HG03108 (cell line): ENCODE measurements around the gene KCNT1.
"Not testable (repeated sequence)": the region's sequence is repeated elsewhere in the genome, so short reads cannot be mapped to it uniquely, and the experiment has no call there.

Source experiments
- ATAC-seq: cut with Tn5 transposase; IDR thresholded peaks from one replicate; pipeline ENCODE4 v1.9.1; 2021; ENCODE audit warnings: moderate library complexity; ENCODE audit not compliant: unreplicated experiment

The KCNT1 gene

DNA sequence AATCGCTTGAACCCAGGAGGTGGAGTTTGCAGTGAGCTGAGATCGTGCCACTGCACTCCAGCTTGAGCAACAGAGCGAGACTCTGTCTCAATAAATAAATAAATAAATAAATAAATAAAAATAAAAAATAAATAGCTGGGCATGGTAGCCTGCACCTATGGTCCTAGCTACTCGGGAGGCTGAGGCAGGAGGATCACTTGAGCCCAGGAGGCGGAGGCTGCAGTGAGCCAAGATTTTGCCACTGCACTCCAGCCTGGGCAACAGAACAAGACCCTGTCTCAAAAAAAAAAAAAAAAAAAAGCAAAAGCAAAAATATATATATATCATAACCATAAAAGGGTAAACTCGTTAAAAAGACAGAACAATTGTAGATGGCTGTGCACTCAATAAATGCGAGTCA lies 29.2 kb upstream of the KCNT1 start:
- not testable (repeated sequence) for ATAC-seq

DNA sequence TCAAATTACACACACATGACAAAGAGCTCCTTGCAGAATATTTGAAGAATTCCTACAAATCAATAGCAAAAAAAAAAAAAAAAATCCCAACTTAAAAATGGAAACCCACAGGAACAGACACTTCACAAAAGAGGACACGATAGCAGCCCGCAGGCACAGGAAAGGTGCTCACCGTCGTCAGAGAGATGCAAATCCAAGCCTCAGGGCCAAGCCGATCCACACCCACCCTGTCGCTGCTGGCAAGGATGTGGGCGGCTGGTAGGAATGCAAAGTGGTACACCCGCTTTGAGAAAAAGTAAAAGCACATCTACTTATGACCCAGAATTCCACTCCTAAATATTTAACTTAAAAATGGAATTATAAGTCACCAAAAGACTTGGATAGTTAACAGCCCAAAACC lies 28.0 kb upstream of the KCNT1 start:
- no peak for ATAC-seq

DNA sequence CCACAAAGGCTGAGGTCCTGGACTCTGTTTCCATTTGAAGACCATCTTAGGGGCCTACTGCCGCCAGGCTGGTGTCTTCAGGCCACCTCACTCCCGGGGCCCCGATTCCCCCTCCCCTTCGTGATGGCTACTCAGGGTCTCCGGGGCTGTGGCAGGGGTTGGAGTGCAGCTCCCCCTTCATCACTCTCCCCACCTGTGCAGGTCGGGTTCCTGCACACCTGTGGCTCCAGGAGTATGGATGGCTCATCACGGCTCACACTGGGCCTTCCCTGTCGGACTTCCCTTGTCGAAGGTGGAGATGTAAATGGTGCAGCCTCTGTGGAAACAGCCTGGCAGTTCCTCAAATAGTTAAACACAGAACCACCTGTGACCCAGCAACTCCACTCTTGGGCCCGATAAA lies 27.0 kb upstream of the KCNT1 start:
- no peak for ATAC-seq

DNA sequence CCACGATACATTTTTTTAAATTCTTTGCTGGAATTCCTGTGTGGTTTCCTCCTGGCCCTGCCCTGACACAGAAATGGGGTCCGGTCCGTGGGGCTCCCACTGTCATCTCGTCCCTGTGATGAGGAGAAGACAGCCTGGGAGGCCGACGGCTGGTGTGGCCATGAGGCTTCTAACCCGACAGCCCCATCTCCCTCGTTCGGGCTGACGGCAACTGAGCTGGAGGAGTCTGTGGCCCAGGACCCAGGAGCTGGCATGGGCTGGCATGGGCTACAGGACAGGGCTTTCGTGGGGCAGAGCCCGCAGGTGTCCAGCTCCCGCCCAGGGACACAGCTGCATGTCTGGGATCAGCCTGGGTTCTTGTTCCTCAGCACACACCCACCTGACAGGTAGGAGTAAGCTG lies 25.1 kb upstream of the KCNT1 start:
- ATAC-seq, result no peak

DNA sequence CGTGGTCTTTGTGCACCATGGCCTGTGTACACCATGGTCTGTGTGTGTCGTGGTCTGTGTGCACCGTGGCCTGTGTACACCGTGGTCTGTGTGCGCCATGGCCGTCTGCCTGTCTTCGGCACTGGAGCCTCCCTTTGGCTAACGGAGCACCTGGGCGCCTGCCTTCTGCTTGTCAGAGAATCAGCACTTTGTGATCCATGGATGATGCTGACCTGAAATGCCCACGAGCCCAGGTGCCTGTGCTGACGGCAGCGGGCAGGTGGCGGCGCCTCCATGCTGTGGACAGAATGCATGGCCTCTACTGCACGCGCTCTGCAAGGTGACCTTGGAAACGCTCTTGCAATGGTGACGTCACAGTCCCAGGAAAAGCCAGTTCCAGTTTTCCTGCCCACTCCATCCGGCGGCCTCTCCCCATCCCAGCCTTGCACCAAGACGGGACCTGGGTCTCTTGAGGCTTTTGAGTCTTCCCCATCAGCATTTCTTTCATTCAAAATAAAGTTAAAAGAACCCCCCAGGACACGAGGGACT lies 24.3 kb upstream of the KCNT1 start:
- no peak for ATAC-seq

DNA sequence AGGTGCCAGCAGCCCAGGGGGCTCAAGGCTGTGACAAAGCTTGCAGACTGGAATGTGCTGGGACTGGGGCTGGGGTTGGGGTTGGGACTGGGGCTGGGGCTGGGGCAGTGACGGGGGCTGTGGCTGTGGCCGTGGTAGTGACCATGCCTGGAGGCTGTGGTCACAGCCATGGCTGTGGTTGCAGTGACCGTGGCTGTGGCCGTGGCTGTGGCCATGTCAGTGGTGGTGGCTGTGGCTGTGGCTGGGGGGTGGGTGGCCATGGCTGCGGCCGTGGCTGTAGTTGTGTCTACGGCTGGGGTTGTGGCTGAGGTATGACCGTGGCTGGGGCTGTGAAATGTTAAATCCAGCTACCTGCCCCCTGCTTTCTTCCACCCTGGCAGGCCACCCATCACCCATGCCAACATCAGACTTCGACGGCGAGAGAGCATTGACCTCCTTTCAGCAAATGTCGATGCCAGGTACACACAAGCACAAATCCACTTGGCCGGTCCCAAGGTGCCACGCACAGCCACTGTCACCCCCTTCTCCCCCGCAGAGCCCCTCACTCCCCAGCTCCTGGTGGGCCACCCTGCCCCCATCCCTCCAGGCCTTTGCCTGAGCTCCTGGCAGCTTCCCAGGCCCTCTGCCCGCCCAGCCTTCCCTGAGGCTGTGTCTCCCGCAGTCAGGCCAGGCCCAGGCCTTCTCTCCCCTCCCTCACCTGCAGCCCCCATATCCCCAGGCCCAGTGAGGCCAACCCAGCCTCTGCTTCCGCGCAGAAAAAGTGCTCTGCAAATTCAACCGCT lies 23.6 kb upstream of the KCNT1 start:
- no peak for ATAC-seq

DNA sequence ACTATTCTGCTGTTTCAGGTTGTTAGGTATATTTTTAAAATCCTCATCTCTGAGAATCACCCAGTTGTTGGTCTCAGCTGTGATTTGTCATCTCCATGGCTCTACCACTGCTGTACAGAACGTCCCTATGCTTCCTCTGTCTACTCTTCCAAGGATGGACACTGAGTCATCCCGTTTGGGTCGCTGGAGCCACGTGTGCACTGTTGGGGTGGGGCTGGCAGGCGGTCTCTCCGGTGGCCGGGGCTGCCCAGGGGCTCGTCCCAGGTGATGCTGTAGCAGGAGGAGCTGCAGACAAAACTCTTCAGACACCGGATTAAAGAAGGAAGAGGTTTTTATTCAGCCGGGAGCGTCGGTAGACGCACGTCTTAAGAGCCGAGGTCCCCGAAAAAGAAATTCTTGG lies 21.9 kb upstream of the KCNT1 start:
- ATAC-seq, result no peak

DNA sequence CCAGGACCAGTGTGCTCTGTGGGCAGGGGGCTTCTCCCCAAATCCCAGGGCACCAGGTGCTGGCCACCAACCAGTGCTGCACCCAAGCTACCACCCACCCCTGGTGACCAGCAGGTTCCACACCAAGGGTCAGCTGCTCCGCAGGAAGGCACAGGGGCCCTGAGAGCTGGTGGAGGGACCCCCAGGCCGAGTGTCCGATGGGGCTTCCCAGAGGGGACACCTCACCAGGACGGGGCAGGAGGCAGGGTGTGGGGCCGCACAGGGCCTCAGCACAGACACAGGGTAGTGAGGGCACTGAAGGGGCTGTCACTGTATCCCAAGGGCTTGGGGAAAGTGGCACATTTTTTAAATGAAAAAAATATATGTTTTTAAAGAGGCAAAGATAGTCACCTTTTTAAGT lies 20.8 kb upstream of the KCNT1 start:
- no peak for ATAC-seq

DNA sequence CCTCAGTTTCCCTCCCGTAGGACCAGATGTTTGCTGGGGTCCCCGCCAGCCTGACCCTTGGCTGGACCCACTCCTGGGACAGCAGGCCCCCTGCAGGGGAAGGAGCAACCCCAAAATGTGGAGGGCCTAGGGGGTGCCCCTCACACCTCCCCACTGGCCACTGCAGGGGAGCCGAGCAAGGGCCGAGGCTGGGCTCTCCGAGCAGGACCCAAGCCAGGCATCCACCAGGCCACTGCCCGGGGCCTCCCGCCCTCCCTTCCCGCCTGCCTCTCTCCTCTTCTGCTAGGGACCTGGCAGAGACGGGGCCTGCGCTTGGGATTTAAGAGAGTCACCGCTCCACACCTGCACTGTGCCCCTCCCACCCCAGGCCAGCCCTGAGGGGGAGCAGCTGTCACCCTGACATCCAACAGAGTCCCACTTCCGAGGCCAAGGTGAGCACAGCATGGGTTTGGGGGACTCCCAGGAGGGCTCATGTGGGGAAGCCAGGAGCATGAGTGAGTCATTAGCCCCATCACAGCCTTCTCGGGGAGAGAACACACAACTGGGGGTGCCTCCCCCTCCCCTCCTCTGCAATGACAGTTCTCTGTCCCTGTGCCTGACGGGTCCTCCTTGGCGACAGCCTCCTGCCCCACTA lies 18.5 kb upstream of the KCNT1 start:
- ATAC-seq, result no peak

DNA sequence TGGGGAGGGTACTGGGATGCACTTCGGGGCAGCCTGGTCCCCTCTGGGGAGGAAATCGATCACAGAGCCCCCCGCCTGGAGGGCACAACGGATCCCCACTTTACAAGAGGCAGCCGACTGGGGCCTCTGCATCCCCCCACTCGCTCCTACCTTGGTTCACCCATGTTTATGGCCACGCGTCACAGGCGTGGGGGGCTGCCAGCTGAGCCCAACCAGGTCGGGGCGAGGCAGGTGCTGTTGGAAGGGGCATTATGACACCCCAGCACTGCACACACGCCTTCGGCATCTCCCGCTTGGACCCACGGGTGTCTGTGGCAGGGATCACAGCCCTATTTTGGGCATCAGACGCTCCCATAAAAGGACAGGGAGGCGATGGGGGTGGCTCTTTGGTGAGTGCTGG lies 17.3 kb upstream of the KCNT1 start:
- no peak for ATAC-seq

DNA sequence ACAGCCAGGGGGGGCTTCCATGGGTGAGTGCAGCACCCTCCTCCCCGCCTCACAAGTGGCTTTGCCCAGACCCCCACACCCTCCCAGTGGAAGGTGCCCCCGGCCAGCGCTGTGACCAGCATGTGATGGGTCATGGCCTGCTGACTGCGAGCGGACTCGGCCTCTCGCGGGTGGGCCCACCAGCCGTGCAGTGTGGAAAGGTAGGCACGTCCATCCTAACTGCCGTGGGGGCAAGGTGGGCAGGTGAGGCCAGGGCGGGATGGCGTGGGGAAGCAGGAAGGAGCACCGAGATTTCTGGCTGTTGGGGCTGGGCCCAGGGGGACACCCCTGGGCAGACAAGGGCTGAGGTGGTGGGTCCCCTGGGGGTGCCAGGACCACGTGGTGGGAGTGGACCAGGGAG lies 14.8 kb upstream of the KCNT1 start:
- ATAC-seq, result no peak

DNA sequence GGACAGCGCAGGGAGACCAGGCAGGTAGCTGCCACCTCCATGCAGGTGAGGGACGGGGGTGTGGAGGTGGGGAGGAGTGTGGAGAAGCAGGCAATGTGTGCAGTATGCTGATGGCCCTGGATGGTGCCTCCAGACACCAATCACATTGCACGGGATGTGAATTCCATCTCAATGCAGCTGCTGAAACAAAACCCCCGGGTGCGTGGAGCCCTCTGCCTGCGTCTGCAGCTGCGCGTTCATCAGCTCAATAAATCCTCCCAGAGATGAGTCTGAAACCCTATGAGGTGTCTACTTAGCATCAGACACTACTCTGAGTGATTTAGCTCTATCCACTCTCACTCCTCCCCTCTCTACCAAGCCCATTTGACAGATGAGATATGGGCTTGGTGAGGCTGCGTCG lies 13.0 kb upstream of the KCNT1 start:
- no peak for ATAC-seq

DNA sequence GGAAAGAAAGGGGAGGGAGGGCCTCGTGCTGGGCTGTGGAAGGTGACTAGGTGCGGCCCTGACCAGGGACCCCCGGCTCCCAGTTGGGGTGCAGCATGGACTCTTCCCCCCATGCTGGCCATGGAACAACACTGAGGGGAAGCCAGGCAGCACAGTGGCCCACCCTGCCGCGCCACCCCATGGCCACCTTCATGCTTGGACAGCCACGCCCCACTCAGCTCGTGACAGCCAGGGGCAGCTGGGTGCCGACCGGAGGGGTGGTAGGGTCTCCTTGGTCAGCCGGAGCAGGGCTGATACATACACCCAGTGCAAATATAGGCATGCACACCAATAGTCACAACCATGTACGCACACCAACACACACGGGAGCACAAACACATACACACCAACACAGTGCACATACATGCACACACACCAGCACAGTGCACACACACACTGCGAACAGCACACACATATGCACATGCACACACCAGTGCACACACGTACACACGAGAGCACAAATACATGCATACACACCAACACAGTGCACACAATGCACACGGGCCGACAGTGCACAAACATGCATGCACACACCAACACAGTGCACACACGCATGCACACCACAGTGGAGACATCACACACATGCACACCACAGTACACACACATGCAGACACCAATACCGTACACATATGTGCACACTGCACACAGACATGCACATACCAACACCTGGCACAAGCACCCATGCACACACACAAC lies 11.0 kb upstream of the KCNT1 start:
- ATAC-seq, result no peak

DNA sequence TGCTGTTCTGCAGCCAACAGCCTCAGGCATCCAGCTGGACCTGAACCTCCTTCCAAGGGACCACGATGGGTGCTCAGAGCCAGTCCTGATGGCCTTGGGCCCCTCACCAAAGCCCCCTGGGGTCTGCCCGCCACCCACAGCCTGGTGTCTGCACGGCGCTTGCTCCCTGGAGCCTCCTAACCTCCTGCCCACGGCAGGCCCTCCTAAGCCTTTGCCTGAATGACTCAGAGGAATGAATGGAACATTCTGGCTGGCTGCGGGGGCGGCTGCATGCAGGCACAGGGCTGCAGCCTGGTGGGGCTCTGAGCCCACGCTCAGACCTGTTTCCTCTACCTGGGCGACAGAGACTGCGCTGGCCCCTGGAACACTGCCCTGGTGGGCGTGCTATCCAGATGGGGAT lies 9.6 kb upstream of the KCNT1 start:
- ATAC-seq, result no peak

DNA sequence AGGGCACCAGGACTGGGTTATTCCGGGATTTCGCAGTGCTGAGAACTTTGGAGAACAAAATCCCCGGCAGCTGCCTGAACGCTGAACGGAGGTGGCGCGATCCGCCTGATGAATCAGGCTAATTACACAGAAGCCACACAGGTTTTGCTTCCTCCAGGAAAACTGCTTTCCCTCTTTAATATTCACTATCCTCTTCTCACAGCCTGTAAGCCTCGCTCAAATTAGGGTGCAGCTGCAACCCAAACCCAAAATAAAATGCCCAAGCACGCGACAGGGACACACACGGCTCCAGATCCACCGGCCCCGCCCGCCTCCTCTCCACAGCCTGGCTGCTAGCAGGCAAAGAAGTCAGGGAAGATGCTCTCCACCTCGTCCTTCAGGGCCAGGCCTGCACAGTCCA lies 8.7 kb upstream of the KCNT1 start:
- ATAC-seq, result no peak

DNA sequence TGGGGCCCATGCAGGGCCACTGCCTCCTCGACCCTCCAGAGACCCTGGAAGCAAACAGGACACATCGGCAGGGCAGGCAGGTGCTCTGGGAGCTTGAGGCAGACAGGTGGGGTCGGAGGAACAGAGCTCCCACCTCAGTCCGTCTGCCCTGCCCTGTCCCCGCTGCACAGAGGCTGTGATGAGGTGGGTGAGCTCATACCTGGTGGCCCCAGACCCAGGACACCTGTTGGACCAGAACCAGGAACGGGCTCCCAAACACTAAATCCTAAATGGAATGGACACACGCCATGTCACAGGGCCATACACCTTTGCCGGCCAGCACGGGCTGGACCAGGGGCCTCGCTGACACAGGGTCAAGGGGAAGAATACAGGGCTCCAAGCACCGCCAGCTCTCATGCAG lies 8.2 kb upstream of the KCNT1 start:
- ATAC-seq, result no peak

DNA sequence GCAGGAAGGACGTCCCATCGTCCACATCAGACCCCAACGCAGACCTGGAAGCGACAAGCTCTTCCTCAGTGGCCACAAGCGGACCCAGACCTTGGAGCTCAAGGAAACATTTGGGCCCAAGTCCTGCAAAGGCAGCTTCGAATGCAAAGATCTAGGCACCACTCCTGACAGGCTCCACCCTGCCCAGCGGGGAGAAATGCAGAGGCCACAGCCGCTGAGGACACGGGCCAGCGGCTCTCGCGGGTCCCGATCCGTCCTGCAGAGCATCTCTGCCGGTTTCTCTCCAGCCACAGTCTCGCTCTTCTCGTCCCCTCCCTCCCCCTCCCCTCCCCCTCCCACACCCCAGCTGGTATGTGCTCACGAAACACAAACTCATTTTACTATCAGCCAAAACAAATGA lies 7.6 kb upstream of the KCNT1 start:
- ATAC-seq, result no peak

DNA sequence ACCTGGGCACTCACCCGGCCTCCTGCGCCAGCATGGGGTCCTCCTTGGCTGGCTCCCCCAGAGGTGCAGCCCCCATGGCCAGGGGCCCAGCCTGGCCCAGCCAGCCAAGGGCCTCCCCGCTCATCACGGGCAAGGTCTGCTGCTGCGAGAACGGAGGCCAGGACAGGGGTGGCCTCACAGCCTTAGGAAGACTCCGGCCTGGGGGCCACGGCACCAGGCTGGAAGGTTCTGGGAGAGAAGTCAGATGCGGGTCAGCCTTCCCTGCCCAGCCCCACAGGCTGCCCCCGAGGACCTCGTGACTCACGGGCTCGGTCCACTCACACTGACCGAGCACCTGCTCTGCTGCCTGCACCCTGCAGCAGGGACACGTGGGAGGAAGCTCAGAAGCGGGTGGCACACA lies 6.9 kb upstream of the KCNT1 start:
- no peak for ATAC-seq

DNA sequence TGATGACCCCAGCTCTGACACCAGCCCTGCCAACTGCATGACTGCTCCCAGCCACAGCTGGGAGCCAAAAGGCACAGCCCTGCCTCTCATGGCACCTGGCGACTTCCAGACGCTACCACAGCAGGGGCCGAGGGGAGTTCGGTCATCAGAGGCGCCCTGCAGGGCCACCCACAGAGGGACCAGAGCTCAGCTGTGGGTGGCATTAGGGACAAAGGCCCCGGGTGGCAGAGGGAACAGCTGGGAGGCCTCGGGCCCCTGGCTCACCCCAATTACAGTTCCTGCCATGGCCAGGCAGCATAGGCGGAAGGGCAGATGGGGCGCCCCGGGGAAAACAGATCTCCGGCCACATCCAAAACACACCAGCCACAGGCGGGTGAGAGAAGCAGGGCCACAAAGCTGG lies 6.3 kb upstream of the KCNT1 start:
- no peak for ATAC-seq

DNA sequence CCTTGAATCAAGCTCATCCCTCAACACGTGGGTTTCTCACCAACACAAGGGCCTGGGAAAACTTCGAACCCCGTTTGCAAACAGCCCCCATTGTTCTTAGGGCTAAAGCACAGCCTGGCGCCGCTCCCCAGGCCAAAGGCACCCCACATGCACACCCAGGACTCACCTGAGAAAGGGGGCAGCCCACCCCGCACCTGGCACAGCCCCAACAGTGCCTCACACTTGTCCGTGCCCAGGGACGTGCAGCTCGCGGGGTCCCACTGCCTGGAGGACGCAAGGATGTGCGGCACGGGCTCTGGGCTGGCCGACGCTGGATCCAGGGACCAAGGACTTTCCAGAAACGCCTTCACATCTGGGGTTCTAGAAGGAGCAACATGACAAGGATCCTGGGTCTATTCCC lies 5.5 kb upstream of the KCNT1 start:
- ATAC-seq, result no peak

DNA sequence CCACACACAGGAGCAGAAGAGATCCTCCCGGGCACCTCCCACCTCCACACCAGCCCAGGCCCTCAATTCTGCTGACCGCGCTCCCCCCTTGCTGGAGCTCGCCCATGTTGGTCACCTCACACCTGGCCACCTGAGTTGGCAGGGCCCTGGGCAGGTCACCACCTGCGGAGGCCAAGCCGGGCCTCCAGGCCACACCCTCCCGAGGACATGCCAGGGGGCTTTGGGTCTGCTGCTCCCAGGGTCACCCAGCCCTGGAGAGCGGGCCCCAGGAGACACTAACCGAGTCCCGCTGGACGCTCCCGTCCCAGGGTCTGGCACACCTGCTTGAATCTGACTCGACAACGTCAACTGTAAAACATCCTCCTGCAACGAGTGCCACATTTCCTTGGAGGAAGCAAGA lies 4.8 kb upstream of the KCNT1 start:
- no peak for ATAC-seq

DNA sequence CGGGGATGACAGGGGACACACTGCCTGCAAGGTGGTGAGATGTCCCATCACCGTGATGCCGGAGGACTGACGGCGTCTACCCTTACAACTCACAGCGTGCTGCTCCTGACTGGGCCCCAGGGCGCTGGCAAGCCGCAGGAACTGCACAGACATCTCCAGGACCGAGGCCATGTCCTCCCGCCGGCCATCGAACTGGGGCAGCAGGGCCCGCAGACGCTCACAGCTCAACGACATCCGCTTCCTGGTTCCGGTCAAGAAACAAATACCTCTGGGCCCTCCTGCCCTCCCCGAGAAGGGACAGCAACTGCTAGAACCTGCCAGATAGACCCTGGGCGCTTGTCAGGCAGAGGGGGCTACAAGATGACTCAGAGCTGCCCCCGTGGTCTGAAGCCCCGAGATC lies 3.7 kb upstream of the KCNT1 start:
- ATAC-seq, result no peak
